ENCODE results near the gene TBC1D17.

TBC1D17 gene

GRCh38 chr19:49869009-49869483, 8.5 kb upstream of the TBC1D17 start:
- DNase-seq (ENCODE audit: low read depth in 1 of 2, low spot score in 1 of 2), result no peak
- in situ Hi-C loops (cut with HindIII; ENCODE audit: low pct_unique_long_range_greater_than_20kb, low sequenced_read_pairs), result no loop called here
- TF ChIP-seq JUND (IDR thresholded peaks at IDR 0.05; ENCODE audit: low read depth), result no peak

- no peak for TF ChIP-seq JUND (IDR thresholded peaks at IDR 0.05; ENCODE audit: low read depth)
- peak; percentile 92 to 99 for DNase-seq (ENCODE audit: low read depth in 1 of 2, low spot score in 1 of 2)
- in situ Hi-C loops (cut with HindIII; ENCODE audit: low pct_unique_long_range_greater_than_20kb, low sequenced_read_pairs), result no loop called here
Observed at GRCh38 chr19:49869484-49870308, 7.8 kb upstream of the TBC1D17 start.

GRCh38 chr19:49870309-49870901, 7.1 kb upstream of the TBC1D17 start:
- in situ Hi-C loops (cut with HindIII; ENCODE audit: low pct_unique_long_range_greater_than_20kb, low sequenced_read_pairs), result no loop called here

GRCh38 chr19:49871349-49871985, 6.0 kb upstream of the TBC1D17 start:
- DNase-seq (ENCODE audit: low read depth in 1 of 2, low spot score in 1 of 2), result no peak
- in situ Hi-C loops (cut with HindIII; ENCODE audit: low pct_unique_long_range_greater_than_20kb, low sequenced_read_pairs), result no loop called here
- no peak for TF ChIP-seq JUND (IDR thresholded peaks at IDR 0.05; ENCODE audit: low read depth)

More at GRCh38 chr19:49870309-49870901, 7.1 kb upstream of the TBC1D17 start:
- no peak for TF ChIP-seq JUND (IDR thresholded peaks at IDR 0.05; ENCODE audit: low read depth)
- DNase-seq (ENCODE audit: low read depth in 1 of 2, low spot score in 1 of 2), result no peak

- no peak for DNase-seq (ENCODE audit: low read depth in 1 of 2, low spot score in 1 of 2)
- no peak for TF ChIP-seq JUND (IDR thresholded peaks at IDR 0.05; ENCODE audit: low read depth)
- in situ Hi-C loops (cut with HindIII; ENCODE audit: low pct_unique_long_range_greater_than_20kb, low sequenced_read_pairs), result no loop called here
Observed at GRCh38 chr19:49872245-49873128, 5.0 kb upstream of the TBC1D17 start.

GRCh38 chr19:49873129-49873521, 4.4 kb upstream of the TBC1D17 start:
- in situ Hi-C loops (cut with HindIII; ENCODE audit: low pct_unique_long_range_greater_than_20kb, low sequenced_read_pairs), result no loop called here
- no peak for TF ChIP-seq JUND (IDR thresholded peaks at IDR 0.05; ENCODE audit: low read depth)

GRCh38 chr19:49873834-49874233, 3.7 kb upstream of the TBC1D17 start:
- DNase-seq (ENCODE audit: low read depth in 1 of 2, low spot score in 1 of 2), result no peak
- no peak for TF ChIP-seq JUND (IDR thresholded peaks at IDR 0.05; ENCODE audit: low read depth)
- in situ Hi-C loops (cut with HindIII; ENCODE audit: low pct_unique_long_range_greater_than_20kb, low sequenced_read_pairs), result no loop called here

More at GRCh38 chr19:49873129-49873521, 4.4 kb upstream of the TBC1D17 start:
- DNase-seq (ENCODE audit: low read depth in 1 of 2, low spot score in 1 of 2), result no peak

GRCh38 chr19:49874503-49875157, 2.9 kb upstream of the TBC1D17 start:
- DNase-seq (ENCODE audit: low read depth in 1 of 2, low spot score in 1 of 2), result no peak
- no peak for TF ChIP-seq JUND (IDR thresholded peaks at IDR 0.05; ENCODE audit: low read depth)

GRCh38 chr19:49875177-49875576, 2.3 kb upstream of the TBC1D17 start:
- TF ChIP-seq JUND (IDR thresholded peaks at IDR 0.05; ENCODE audit: low read depth), result no peak
- no peak for DNase-seq (ENCODE audit: low read depth in 1 of 2, low spot score in 1 of 2)
- in situ Hi-C loops (cut with HindIII; ENCODE audit: low pct_unique_long_range_greater_than_20kb, low sequenced_read_pairs), result no loop called here

More at GRCh38 chr19:49874503-49875157, 2.9 kb upstream of the TBC1D17 start:
- in situ Hi-C loops (cut with HindIII; ENCODE audit: low pct_unique_long_range_greater_than_20kb, low sequenced_read_pairs), result no loop called here

GRCh38 chr19:49875857-49876421, 1.6 kb upstream of the TBC1D17 start:
- no peak for DNase-seq (ENCODE audit: low read depth in 1 of 2, low spot score in 1 of 2)
- in situ Hi-C loops (cut with HindIII; ENCODE audit: low pct_unique_long_range_greater_than_20kb, low sequenced_read_pairs), result no loop called here

GRCh38 chr19:49876422-49877019, 981 bp upstream of the TBC1D17 start:
- peak in 1 of 2 experiments; percentile 98 for DNase-seq (ENCODE audit: low read depth in 1 of 2, low spot score in 1 of 2)

More at GRCh38 chr19:49875857-49876421, 1.6 kb upstream of the TBC1D17 start:
- TF ChIP-seq JUND (IDR thresholded peaks at IDR 0.05; ENCODE audit: low read depth), result no peak

More at GRCh38 chr19:49876422-49877019, 981 bp upstream of the TBC1D17 start:
- TF ChIP-seq JUND (IDR thresholded peaks at IDR 0.05; ENCODE audit: low read depth), result no peak
- in situ Hi-C loops (cut with HindIII; ENCODE audit: low pct_unique_long_range_greater_than_20kb, low sequenced_read_pairs), result no loop called here

Data from T47D (cell line).